Left lung (tissue), 10 donors: ENCODE results near the gene FBXL4. TPM values are rescaled to one million over a fixed set of nuclear protein-coding genes. Genes with fewer than 3 reads are reported as not detected.

Source experiments
- ATAC-seq: fragments of 200-7000 bp; cut with Tn5 transposase; one replicate; pipeline ENCODE4 v1.9.1; 2020; ENCODE audit warnings: moderate library complexity
- DNase-seq, 4 donors: peaks; one replicate each; pipeline ENCODE4 v3.0.0-alpha.2; 2013 to 2020
- H3K27ac ChIP-seq, 2 donors: fragments of 200-600 bp; sonication (generic) in 1 of 2; one replicate each; pipeline versions ENCODE4 v1.5.0 to v1.8.0; 2020 to 2021
- H3K27me3 ChIP-seq, 2 donors: fragments of 200-600 bp; sonication (generic) in 1 of 2; one replicate each; pipeline versions ENCODE4 v1.5.0 to v1.8.0; 2020 to 2021
- H3K36me3 ChIP-seq, 2 donors: fragments of 200-600 bp; sonication (generic) in 1 of 2; one replicate each; pipeline versions ENCODE4 v1.5.0 to v1.8.0; 2020 to 2021
- H3K4me1 ChIP-seq, 2 donors: fragments of 200-600 bp; one replicate each; pipeline ENCODE4 v1.8.0; 2021
- H3K4me3 ChIP-seq, 2 donors: fragments of 200-600 bp; sonication (generic) in 1 of 2; one replicate each; pipeline versions ENCODE4 v1.5.0 to v1.8.0; 2020 to 2021; ENCODE audit warnings: mild to moderate bottlenecking in 1 of 2
- H3K9me3 ChIP-seq, 2 donors: fragments of 200-600 bp; sonication (generic) in 1 of 2; one replicate each; pipeline versions ENCODE4 v1.5.0 to v1.8.0; 2020 to 2021
- CTCF ChIP-seq, 2 donors: fragments of 200-600 bp; sonication (generic) in 1 of 2; IDR thresholded peaks; one replicate each; pipeline versions ENCODE4 v1.5.0 to v1.8.0; 2021; ENCODE audit warnings: antibody characterized with exemption in 2 of 2
- intact Hi-C, 2 donors: fragments of 100-400 bp; cut with DNase I; formaldehyde crosslinking; loops; one replicate each; pipeline versions ENCODE4 v1.11.2 to v1.14.2; 2022
- polyA plus RNA-seq, 6 donors: library from polyadenylated mRNA; unstranded; fragments of 120-200 nt; gene quantifications; one replicate each; pipeline ENCODE4 v1.2.1, GENCODE V29; 2013; ENCODE audit not compliant: insufficient read length in 6 of 6
- total RNA-seq, 2 donors: library from RNA; stranded (reverse); fragmentation: NEBNext Ultra II Directional; extraction: Animal tissue kit (Norgen Biotek cat#: 25700); gene quantifications; one replicate each; pipeline ENCODE4 v1.2.1, GENCODE V29; 2021
- donor health status: DM: no; HTN: yes; CAD: no.
- donor health status: DM: no; HTN: no; CAD: no.

The FBXL4 gene
- total and polyA plus RNA-seq, 8 donors: 18.7 to 24.4 (median 21.0) TPM

- no peak for ATAC-seq
- intact Hi-C loops: no loop called here
- Histone ChIP-seq H3K27me3 (peaks cover 93 to 100% of the 10 kb centered on the region in 2 donors), H3K4me3 (no peak overlapping the region), H3K27ac (no peak overlapping the region), H3K4me1 (peaks cover 7 to 25% of the 10 kb centered on the region in 2 donors), H3K36me3 (no peaks in the 10 kb centered on the region), H3K9me3 (no peaks in the 10 kb centered on the region)
- DNase-seq: peak in 1 of 4 donors; percentile 71
- TF ChIP-seq CTCF (IDR thresholded peaks at IDR 0.05): no peak
Measured at GRCh38 chr6:98827295-98828159, 120.2 kb downstream of the FBXL4 start.

GRCh38 chr6:98825600-98826230 is 122.0 kb downstream of the FBXL4 start:
- Histone ChIP-seq H3K27ac (no peak overlapping the region), H3K4me3 (no peak overlapping the region), H3K9me3 (no peaks in the 10 kb centered on the region), H3K36me3 (no peaks in the 10 kb centered on the region), H3K27me3 (peaks cover 81 to 100% of the 10 kb centered on the region in 2 donors), H3K4me1 (peaks cover 0 to 9% of the 10 kb centered on the region in 2 donors)
- TF ChIP-seq CTCF (IDR thresholded peaks at IDR 0.05): no peak
- DNase-seq (peak in 1 of 4 donors; percentile 53), ATAC-seq (no peak)
- intact Hi-C loops: no loop called here

- H3K4me3 ChIP-seq: no peak overlapping the region
- no peaks in the 10 kb centered on the region for H3K9me3 ChIP-seq
- peaks cover 74 to 100% of the 10 kb centered on the region in 2 donors for H3K27me3 ChIP-seq
- peaks cover 0 to 9% of the 10 kb centered on the region in 2 donors for H3K4me1 ChIP-seq
- H3K27ac ChIP-seq: no peak overlapping the region
- no peaks in the 10 kb centered on the region for H3K36me3 ChIP-seq
- intact Hi-C loops: no loop called here
- TF ChIP-seq CTCF (IDR thresholded peaks at IDR 0.05): no peak
- ATAC-seq (no peak), DNase-seq (no peak)
Measured at GRCh38 chr6:98824902-98825599, 122.7 kb downstream of the FBXL4 start.

- TF ChIP-seq CTCF (IDR thresholded peaks at IDR 0.05): no peak
- H3K27me3 ChIP-seq: peaks cover 67 to 100% of the 10 kb centered on the region in 2 donors
- H3K9me3 ChIP-seq: no peaks in the 10 kb centered on the region
- no peak overlapping the region for H3K27ac ChIP-seq
- H3K4me1 ChIP-seq: peaks cover 0 to 9% of the 10 kb centered on the region in 2 donors
- DNase-seq (peak in 1 of 4 donors; percentile 78), ATAC-seq (peak; percentile 38)
- intact Hi-C loops: no loop called here
- no peaks in the 10 kb centered on the region for H3K36me3 ChIP-seq
- no peak overlapping the region for H3K4me3 ChIP-seq
Measured at GRCh38 chr6:98824162-98824901, 123.4 kb downstream of the FBXL4 start.
